ENCODE data around the gene RIN2.
"Not testable (repeated sequence)": the region's sequence is repeated elsewhere in the genome, so short reads cannot be mapped to it uniquely, and the experiment has no call there.

RIN2 gene

GRCh38 chr20:19740512-19740911 lies 17.5 kb upstream of the RIN2 start:
- DNase-seq = no peak

- no peak for DNase-seq
Measured at GRCh38 chr20:19741924-19742323, 16.1 kb upstream of the RIN2 start.

GRCh38 chr20:19742974-19743639 lies 15.0 kb upstream of the RIN2 start:
- DNase-seq = no peak

- no peak for DNase-seq
Measured at GRCh38 chr20:19743640-19743995, 14.4 kb upstream of the RIN2 start.

GRCh38 chr20:19745106-19745505 lies 13.0 kb upstream of the RIN2 start:
- no peak for DNase-seq

GRCh38 chr20:19745584-19745983 lies 12.5 kb upstream of the RIN2 start:
- no peak for DNase-seq

- DNase-seq = no peak
Measured at GRCh38 chr20:19746396-19746795, 11.7 kb upstream of the RIN2 start.

GRCh38 chr20:19747903-19748302 lies 10.2 kb upstream of the RIN2 start:
- DNase-seq = no peak

- no peak for DNase-seq
Measured at GRCh38 chr20:19748681-19749080, 9.4 kb upstream of the RIN2 start.

GRCh38 chr20:19749618-19750071 lies 8.4 kb upstream of the RIN2 start:
- no peak for DNase-seq

GRCh38 chr20:19750101-19750606 lies 7.9 kb upstream of the RIN2 start:
- DNase-seq = no peak

GRCh38 chr20:19750907-19751636 lies 7.0 kb upstream of the RIN2 start:
- no peak for DNase-seq

- DNase-seq = not testable (repeated sequence)
Measured at GRCh38 chr20:19754201-19754600, 3.9 kb upstream of the RIN2 start.

GRCh38 chr20:19756761-19757486 lies 1.1 kb upstream of the RIN2 start:
- no peak for DNase-seq

- peak; percentile 92 to 95 for DNase-seq
Measured at GRCh38 chr20:19757487-19758132, 448 bp upstream of the RIN2 start.

GRCh38 chr20:19758501-19759331 lies 658 bp downstream of the RIN2 start:
- peak; percentile 26 to 70 for DNase-seq

- DNase-seq = no peak
Measured at GRCh38 chr20:19760371-19760721, 2.3 kb downstream of the RIN2 start.

- DNase-seq = no peak
Measured at GRCh38 chr20:19761326-19761725, 3.3 kb downstream of the RIN2 start.

GRCh38 chr20:19761841-19762240 lies 3.8 kb downstream of the RIN2 start:
- DNase-seq = no peak

- DNase-seq = no peak
Measured at GRCh38 chr20:19764207-19764606, 6.1 kb downstream of the RIN2 start.

- no peak for DNase-seq
Measured at GRCh38 chr20:19765266-19765665, 7.2 kb downstream of the RIN2 start.

GRCh38 chr20:19765913-19766312 lies 7.9 kb downstream of the RIN2 start:
- DNase-seq = no peak

Measured in SW 1271 (cell line).